ENCODE measurements around the gene TTLL3.
"Not testable (repeated sequence)": the region's sequence is repeated elsewhere in the genome, so short reads cannot be mapped to it uniquely, and the experiment has no call there.

Gene TTLL3, protein sequence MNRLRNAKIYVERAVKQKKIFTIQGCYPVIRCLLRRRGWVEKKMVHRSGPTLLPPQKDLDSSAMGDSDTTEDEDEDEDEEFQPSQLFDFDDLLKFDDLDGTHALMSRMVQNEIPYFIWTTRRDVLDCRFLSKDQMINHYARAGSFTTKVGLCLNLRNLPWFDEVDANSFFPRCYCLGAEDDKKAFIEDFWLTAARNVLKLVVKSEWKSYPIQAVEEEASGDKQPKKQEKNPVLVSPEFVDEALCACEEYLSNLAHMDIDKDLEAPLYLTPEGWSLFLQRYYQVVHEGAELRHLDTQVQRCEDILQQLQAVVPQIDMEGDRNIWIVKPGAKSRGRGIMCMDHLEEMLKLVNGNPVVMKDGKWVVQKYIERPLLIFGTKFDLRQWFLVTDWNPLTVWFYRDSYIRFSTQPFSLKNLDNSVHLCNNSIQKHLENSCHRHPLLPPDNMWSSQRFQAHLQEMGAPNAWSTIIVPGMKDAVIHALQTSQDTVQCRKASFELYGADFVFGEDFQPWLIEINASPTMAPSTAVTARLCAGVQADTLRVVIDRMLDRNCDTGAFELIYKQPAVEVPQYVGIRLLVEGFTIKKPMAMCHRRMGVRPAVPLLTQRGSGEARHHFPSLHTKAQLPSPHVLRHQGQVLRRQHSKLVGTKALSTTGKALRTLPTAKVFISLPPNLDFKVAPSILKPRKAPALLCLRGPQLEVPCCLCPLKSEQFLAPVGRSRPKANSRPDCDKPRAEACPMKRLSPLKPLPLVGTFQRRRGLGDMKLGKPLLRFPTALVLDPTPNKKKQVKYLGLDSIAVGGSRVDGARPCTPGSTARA

DNA sequence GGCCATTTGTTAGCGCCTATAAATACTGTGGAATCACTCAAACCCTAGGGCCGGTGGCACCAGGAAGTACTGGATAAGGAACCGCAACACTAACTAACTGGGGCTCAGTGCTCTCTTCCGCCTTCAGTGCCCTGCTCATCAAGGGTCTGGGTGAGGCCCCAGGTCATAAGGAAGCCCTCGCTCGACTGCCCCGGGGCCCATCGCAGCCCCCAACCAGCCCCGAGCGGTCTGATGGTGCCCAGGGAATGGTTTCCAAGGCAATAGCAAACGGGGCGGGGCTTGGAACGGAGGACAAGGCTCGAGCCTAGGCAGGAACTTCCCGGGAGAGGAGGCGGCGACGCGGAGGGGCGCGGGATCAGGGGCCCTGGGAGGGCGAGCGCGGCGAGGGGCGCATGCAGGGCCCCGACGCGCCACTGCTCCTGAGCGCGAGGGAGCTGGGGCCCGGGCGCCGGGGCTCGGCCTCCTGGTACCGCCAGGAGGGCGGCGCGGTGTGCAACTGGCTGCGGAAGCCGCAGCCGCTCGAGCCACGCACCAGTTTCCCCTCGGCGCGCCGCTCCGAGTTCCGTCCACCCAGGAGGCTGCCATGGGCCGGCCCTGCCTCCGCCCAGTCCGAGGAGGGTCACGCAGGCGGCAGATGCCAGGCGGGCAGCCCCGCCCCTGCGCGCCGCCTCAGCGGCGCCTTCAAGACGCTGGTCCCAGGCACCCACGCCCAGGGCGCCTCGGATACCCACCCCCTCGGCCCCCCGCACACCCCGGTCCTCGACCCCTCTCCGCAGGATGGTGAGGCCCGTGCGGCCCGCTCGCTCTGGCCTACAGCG is at the start of gene TTLL3:
Gene TTLL3 (plus strand): TSS at position 648 of the 818 bp plus-strand sequence. CDS start 400 bp downstream, outside the sequence.
- peak; percentile 23 for DNase-seq (ENCODE audit: low spot score)

DNA sequence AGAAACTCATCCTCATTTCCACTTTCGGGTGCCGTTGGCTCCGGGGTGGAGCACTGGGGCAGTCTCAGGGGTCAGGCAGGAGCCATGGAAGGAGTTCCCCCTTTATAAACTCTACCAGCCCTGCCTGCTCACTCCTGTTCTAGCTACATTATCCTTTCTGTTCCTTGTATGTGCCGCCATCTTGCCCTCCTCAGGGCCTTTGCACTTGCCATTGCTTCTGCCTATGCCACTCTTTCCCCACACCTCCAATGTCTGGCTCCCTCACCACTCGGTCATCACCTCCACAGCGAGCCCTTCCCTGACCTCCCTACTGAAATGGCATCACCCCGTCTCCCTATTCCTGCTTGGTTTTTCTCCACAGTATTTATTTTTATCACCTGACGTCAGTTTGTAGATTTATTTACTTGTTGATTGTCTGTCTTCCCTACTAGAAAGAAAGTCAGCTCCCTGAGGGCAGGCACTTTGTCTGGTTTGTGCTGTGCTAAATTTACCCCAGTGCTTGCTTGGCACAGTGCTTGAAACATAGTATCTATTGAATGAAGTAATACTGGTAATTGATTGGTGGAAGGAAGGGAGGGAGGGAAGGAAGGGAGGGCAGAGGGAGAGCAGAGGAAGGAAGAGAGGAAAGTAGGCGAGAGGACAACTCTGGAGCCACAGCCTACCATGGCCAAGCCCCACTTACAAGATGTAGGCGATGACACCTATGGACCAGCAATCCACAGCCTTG is 49.1 kb upstream of the TTLL3 start:
- DNase-seq (ENCODE audit: low spot score), result no peak

DNA sequence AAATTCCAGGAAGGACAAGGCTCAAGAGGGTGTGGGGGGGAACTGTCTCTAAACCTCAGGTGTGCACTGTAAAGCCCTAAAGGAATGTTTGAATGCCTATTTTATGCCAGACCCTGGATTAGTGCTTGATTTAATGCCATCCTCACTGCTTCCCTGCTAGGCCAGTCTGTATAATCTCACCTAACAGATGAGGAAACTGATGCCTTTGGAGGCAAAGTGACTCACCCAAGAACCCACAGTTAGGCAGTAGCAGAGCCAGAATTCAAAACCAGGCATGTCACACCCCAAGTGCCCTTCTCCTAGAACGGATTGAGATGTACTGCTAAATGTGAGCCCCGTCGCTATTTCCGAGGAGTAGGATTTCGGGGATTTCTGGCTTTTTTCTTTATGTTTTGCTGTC is 48.1 kb upstream of the TTLL3 start:
- DNase-seq (ENCODE audit: low spot score), result no peak

DNA sequence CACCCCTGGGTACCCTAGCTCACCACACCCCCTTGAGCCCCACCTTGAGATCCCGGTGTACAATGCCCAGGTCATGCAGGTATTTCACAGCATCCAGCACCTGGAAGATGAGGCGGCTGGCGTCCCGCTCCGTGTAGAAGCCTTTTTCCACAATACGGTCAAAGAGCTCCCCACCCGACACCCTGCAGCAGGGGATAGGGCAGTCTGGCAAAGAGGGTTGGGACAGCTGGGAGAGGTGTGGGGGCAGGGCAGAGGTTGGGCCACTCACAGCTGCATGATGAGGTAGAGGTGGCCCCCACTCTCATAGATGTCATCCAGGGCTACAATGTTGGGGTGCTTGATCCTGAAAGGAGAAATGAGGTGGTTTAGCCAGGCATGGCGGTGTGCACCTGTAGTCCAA is 47.2 kb upstream of the TTLL3 start:
- no peak for DNase-seq (ENCODE audit: low spot score)

DNA sequence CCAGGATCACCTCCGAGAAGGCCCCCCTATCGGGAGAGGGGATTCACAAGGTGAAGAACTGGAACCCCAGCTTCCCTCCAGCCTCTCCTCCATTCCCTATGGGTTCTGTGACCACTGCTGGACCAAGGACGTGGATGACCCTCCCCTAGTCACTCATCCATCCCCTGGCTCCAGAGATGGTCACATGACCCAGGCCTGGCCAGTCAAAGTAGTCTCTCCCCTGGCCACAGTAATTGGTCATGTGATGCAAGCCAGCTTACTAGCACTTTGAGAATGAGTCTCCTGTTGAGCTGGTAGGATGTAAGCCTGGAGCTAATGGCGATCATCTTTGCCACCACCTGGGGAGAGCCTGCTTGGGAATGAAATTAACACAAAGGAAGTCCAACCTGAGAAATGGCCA is 44.2 kb upstream of the TTLL3 start:
- no peak for DNase-seq (ENCODE audit: low spot score)

DNA sequence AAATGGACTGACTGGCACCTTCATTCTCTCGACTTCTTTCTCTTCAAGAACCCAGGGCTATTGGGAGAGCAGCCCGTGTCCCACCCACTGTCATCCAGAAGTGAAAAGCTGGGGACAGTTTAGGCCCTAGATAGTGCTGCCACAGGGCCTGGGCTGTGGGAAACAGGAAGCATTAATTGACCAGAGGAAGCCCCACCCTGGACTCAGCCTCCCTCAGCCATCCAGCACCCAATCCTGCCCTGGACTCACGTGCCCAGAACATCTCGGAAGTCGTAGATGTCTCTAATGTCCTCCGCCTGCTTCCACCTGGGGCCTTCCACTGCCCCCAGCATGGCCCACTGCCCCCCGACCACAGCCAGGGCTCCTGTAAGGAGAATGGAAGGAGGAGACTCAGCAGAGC is 42.6 kb upstream of the TTLL3 start:
- no peak for DNase-seq (ENCODE audit: low spot score)

DNA sequence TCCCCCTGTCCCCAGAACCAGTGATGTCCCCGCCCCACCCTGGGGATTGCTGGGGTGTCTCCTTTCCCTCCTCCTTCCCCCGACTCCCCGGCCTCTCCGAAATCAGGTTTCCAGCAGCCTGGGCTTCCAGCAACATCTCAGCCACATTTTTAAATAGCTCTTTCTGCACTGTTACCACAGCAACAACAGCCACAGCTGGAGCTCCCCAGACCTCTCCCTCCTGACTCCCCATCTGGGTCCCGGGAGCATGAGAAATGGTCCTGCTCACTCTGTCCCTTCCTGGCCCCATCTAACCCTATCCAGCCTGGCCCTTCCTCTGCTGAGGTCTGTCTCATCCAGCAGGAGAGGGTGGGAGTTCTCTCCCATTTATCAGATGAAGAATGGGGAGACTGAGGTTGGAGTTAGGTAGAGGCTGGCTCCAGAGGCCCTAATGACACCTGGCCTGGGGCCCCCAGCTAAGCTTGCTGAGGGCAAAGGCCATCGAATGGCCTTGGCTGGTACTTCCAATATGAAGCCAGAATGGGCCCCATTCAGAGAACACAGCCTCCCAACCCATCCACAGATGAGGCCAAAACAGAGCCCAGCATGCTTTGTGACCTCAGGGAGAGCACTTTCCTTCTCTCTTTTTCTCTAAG is 41.8 kb upstream of the TTLL3 start:
- no peak for DNase-seq (ENCODE audit: low spot score)

DNA sequence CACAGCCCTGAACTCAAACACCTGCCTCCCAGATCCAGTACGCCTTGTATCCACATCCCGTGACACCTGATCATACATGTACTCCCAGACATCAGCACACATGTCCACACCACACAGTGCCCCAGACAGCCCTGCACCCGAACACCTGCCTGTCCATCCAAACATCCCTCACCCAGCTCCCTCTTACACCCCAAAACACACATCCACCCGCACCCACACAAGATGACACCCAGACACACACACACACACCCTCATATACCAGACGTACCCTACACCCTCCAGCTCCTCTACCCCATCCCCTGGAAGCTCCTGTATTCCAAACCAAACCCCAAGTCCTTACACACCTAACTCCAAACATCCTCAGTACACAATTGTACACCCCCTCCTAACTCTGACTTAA is 41.0 kb upstream of the TTLL3 start:
- DNase-seq (ENCODE audit: low spot score), result no peak

DNA sequence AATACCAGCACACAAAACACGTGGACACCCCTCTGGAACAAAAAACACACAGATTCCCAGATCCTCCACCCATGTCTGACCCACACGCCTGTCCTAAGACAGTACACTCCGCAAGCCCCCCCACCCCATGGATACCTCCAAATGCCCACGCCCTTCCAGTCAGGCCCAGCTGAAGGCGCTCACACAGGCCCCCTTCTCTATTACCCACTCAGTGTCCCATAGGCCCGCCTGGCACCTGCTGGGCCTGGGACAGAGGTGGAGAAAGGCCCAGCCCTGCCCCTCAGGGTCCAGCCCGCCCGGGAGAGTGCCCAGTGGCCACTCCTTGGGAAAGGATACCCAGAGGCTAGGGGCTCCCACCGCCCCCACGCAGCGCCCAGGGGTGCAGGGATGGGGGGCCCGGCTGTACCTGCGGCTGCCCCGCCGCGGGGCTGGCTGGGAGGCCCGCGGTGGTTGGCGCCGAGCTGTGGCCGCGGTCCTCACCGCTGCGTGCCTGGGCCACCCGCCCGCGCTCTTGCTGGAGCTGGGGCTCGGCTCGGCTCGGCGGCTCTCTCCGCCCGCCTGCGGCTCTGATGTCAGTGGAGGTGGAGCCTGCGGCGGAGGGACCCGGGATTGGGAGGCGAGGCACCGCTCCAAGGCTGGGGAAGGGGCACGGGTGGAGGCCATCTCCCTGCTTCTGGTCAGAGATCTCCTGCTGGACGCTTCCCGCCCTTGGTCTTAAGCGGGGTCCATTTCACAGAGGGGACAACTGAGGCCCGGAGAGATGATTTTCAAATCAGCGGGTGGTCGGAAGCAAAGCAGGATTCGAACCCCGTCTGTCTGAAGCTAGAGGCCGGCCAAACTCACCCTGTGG is 40.4 kb upstream of the TTLL3 start, which contains the start of gene CAMK1:
Gene CAMK1 (minus strand): TSS at position 522 of the 850 bp plus-strand sequence. CDS start 2,198 bp downstream, outside the sequence.
- no peak for DNase-seq (ENCODE audit: low spot score)

DNA sequence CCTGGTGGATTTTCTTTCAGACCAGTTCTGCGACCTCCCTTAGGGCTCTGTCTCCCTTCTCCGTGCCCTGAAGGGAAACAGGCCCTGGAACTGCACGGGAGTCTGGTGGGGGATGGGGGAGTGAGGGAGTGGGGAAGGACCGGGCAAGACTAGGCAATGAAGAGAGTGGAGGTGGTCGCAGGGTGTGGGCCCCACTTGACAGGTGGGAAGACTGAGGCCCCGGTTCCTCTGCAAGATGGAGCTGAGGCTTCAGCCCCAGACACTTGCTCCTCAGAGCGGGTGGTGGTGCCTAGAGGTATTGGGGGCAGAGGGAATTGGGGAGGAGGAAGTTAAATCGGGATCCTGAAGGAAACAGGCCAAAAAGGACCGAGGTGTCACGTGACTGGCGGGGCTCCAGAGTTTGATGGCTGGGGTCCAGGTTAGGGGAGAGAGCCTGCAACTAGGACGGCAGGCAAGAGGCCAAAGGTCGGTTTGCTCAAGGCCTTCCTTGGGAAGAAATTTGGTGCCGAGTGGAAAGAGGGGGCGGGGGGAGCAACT is 39.7 kb upstream of the TTLL3 start:
- no peak for DNase-seq (ENCODE audit: low spot score)

DNA sequence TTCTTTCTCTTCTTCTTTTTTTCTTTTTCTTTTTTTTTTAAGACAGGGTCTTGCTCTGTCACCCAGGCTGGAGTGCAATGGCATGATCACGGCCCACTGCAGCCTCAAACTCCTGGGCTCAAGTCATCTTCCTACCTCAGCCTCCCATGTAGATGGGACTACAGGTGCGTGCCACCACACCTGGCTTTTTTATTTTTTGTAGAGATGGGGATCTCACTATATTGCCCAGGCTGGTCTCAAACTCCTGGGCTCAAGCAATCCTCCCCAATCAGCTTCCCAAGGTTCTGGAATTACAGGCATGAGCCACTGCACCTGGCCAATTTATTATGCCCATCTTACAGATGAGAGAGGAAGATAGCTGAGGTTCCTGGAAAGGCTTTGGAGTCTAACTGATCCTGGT is 39.1 kb upstream of the TTLL3 start:
- not testable (repeated sequence) for DNase-seq (ENCODE audit: low spot score)

DNA sequence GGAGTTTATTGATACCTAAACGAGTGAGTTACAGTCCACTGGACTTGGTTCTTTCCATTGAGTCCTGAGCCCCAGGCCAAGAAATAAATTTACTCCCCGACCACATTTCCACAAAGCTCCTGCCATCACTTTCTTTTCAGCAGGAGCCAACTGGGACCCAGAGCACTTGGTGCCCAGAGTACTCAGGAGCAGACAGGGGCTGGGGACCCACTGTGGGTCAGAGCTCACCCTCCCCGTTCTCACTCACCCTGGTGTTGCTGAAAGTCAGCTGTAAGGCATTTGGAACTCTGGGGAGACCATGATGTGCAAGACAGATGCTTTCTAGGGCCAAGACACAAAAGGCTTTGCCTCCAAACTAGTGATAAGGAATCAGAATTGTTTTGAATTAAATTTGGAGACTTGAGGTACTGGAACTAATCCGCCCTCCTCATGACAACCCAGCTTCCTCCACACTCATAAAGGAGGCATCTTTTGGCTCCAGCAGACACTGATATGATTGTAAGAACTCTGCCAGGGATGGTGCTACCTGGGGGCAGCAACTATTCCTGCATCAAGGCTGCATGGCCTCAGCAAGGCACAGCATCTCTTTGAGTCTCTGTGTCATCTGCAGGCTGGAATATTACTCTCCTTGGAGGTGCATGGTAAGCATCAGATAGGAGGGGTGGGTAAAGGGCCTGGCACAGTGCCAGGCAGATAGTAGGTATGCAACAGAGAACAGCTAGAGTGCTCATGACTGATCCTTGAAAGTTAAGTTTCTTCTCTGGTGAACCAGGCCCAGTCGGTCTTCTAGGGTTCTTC is 33.0 kb upstream of the TTLL3 start:
- peak; percentile 21 for DNase-seq (ENCODE audit: low spot score)

DNA sequence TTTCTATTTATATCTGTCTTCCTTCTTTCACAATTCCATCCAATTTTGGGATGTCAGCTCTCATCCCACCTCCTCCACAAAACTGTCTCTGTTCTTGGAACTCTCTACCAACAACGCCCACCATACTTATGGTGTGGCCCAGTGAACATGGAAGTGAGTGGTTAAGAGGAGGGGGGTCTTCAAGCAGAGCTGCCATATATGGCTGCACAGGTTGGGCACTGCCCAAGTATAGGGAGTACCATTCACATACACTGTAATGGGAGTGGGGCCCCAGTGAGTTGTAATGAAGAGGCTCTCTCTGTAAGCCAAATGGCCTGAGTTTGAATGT is 32.4 kb upstream of the TTLL3 start:
- DNase-seq (ENCODE audit: low spot score), result no peak

DNA sequence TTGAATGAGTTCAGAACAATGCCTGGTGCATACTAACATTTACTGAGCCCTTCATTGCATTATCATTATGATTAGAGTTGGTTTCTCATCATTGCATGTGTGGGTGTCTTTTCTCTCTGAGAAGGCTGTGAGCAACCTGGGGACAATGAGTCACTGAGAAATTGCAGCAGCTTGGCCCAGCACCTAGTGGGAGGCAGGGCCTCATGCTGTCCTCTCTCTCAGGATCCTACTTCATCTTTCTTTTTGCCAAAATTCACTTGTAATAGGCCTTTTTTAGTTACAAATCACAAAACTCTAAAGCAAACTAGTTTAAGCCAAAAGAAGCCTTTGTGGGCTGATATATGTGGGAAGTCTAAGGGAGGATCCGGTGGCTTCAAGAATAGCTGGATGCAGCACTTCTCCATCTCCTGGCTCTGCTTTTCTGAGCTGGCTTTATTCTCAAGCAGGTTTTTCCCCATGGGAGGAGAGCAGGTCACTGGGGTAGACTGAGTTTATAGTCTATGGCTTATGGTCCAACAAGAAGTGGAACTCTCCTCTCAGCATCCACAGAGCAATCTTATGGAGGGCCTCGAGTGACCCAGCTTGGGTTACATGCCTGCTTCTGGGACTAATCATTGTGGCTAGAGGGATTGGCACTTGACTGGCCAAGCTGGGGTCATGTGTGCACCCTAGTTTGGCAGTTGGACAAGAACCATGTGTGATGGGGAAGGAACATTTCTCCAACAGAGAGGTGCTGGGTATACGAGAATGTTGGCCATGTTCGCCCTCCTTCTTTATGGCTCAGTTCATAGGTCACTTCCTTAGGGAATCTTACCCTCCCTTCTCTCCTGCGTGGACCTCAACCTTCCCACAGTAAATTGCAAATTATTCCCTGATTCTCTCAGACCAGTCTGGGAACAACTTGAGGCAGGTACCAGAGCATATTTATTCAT is 31.7 kb upstream of the TTLL3 start:
- no peak for DNase-seq (ENCODE audit: low spot score)

DNA sequence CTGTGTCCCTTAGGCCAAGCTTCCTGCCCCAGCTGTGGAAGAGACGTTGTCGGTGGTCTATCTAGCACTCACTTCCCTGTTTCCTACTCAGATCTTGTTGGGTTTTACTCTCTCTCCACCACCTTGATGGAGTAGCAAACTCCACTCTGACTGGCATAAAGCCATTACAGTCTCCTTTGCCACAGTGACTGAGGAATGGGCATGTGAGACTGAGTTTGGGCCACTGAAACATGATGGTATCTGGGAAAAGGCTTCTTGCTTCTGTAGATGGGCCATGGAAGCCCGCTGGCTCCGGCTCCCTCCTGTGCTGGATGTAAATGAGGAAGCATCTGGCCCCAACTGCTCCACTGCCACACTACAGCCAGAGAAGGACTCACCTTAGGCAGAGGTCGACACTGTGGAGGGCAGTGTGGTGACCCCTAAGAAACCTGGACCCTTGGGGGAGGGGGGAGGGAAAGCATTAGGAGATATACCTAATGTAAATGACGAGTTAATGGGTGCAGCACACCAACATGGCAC is 30.9 kb upstream of the TTLL3 start:
- no peak for DNase-seq (ENCODE audit: low spot score)

DNA sequence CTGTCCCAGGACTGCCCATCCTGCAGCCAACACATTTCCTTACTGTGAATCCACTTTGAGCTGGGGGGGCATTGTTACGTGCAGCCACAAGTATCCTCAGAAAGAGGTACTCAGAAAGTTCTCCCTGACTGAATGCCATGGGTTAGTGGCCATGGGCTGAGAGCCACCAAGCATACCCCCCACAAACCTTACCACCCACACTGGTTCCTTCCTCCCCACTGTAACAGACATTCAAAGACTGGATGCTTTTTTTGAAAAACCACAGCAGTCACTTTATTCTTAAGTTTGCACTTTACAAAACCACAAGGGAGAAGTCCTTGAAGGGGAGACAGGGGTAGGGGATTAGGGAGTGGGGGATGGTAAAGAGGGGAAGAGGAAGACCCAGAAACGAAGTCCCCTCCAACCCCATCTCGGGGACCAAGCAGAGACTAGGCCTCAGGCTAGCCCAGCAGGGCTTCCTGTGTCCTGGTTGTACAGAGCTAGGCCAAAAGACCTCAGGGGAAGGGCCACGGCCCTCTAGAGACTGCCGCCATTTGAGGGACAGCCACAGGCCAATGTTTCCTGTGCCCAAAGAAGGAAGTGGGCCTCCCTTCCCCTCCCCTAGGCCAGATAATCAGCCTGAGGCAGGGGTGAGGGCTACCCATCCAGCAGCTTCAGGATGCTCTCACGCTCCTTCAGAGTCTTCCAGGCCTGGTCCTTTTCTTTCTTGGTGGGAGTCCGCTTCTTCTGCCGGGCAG is 30.2 kb upstream of the TTLL3 start:
- DNase-seq (ENCODE audit: low spot score), result no peak

DNA sequence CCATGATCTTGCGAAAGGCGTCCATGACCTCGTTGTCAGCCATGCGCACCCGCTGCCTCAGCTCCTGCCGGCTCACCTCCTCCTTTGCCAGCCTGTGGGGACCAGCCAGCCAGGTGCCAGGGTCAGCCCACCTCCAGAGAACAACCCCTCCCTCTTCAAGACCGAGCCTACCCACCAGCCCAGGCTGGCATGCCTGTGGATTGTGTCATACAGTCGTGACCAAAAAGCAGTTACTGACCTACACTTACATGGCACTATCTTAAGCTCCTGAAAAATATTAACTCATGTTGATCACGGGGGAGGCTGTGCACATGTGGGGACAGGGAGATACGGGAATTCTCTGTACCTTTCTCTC is 29.6 kb upstream of the TTLL3 start:
- no peak for DNase-seq (ENCODE audit: low spot score)
